ENCODE measurements around the gene MBTPS1. TPM values are rescaled to one million over a fixed set of nuclear protein-coding genes. Genes with fewer than 3 reads are reported as not detected.

MBTPS1 gene
- polyA plus RNA-seq, 3 donors: 29.8 to 56.3 (median 46.8) TPM

DNA sequence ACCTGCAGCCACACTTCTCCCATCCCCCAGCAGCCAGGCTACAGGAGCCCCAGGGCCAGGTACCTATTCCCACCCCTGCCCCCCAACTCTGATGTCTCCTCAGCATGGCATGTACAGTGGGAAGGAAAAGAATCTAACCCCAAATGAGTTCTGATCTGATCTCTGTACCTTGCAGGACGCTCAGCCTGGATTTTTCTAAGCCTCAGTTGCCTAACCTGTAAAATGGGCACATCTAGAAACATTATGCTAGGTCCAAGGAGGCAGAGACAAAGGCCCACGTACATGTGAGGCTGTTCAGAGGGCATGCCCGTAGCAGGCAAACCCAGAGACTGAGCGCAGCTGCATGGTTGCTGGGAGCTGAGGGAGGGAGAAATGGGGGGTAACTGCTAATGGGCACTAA is 109.2 kb downstream of the MBTPS1 start:
- 79 to 84% (median 83%) methylated on average over 4 of the region's 4 CpGs for WGBS, 3 donors
- H3K27ac ChIP-seq (ENCODE audit: low read depth, low read length): no peak overlapping the region

DNA sequence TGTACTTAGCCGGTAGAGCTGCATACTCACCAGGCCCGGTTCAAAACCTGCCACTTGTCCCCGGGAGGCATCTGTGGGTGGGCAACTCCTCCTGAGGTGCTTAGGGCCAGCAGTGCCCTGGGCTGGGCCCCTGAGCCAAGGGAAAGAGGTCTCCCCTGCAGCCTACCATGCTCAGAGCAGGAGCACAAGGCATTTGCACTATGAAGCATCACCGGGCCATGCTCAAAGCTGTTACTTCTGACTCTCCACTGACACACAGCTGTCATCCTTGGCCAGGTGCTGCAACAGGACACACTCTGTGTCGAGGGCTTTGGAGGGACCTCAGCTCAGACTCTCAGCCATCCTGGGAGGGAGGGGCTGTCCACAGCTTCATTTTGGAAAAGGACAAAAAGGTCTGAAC is 111.4 kb downstream of the MBTPS1 start:
- 70 to 74% (median 71%) methylated on average over 5 of the region's 5 CpGs for WGBS, 3 donors
- H3K27ac ChIP-seq (ENCODE audit: low read depth, low read length): no peak overlapping the region

DNA sequence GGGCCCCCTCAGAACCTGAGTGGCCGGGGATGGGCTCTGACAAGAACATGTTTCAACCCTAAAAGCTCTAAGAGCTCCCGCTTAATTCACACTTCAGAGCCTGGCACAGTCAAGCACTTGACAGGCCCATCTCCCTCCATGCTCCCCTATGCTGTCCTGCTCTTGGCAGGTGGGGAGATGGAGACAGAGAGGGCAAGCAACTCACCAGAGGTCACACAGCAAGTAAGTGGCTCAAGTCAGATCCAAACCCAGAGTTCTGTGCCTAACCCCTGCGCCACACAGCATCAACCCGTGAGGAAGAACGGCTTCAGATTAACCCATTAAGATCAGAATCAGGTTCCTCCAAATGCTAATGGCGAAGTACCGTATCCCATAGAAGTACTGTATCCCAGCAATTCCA is 112.3 kb downstream of the MBTPS1 start:
- no peak overlapping the region for H3K27ac ChIP-seq (ENCODE audit: low read depth, low read length)
- WGBS, 3 donors: 76 to 83% (median 80%) methylated on average over 7 of the region's 7 CpGs

Other genes with a start within 250 kb of the MBTPS1 start
- gene MLYCD, start 217.8 kb downstream of the MBTPS1 start, polyA plus RNA-seq: 1 to 10 TPM; 4.1 to 5.6 (median 4.3) TPM
- gene OSGIN1, start 163.7 kb downstream of the MBTPS1 start, polyA plus RNA-seq: 1 to 10 TPM; 3.9 to 6.5 (median 5.2) TPM
- 1 to 10 TPM in 1 of 3 donors, under 1 TPM in 2; 0.47 to 2.2 (median 0.49) TPM for gene NECAB2, start 148.7 kb downstream of the MBTPS1 start, polyA plus RNA-seq
- gene SLC38A8, start 74.1 kb downstream of the MBTPS1 start, polyA plus RNA-seq: 1 to 10 TPM in 1 of 3 donors, under 1 TPM in 1, not detected in 1; 0.37 to 1.2 TPM
- 10 to 100 TPM in 1 of 3 donors, 1 to 10 TPM in 2; 4.1 to 14.3 (median 6.4) TPM for gene HSDL1, start 28.2 kb upstream of the MBTPS1 start, polyA plus RNA-seq
- gene DNAAF1, start 28.4 kb upstream of the MBTPS1 start, polyA plus RNA-seq: 1 to 10 TPM in 2 of 3 donors, under 1 TPM in 1; 0.94 to 1.6 (median 1.6) TPM
- 10 to 100 TPM; 31.2 to 63.9 (median 44.7) TPM for gene TAF1C, start 70.1 kb upstream of the MBTPS1 start, polyA plus RNA-seq
- 10 to 100 TPM in 1 of 3 donors, under 1 TPM in 2; 0.15 to 14.4 (median 0.76) TPM for gene ADAD2, start 74.2 kb upstream of the MBTPS1 start, polyA plus RNA-seq
- gene KCNG4, start 123.1 kb upstream of the MBTPS1 start, polyA plus RNA-seq: not detected
- 1 to 10 TPM in 2 of 3 donors, under 1 TPM in 1; 0.13 to 2.1 (median 1.6) TPM for gene WFDC1, start 177.9 kb upstream of the MBTPS1 start, polyA plus RNA-seq